Psoas muscle (tissue), 8 donors: ENCODE results near the gene KDM4D. TPM values are rescaled to one million over a fixed set of nuclear protein-coding genes. Genes with fewer than 3 reads are reported as not detected.

Experiments used
- ATAC-seq, 4 donors: fragments of 200-7000 bp; cut with Tn5 transposase; one replicate each; pipeline ENCODE4 v1.9.1; 2020; ENCODE audit warnings: moderate library complexity in 3 of 4, mild to moderate bottlenecking in 2 of 4
- DNase-seq, 2 donors: peaks; one replicate each; pipeline ENCODE4 v3.0.0-alpha.2; 2020
- H3K27ac ChIP-seq: fragments of 200-600 bp; one replicate; pipeline ENCODE4 v1.8.0; 2022
- H3K27me3 ChIP-seq, 3 donors: fragments of 200-600 bp in 1 of 3; one replicate each; pipeline versions ENCODE4 v1.6.1 to v1.8.0; 2013 to 2022; ENCODE audit warnings: low read length in 2 of 3, mild to moderate bottlenecking in 2 of 3, moderate library complexity in 1 of 3; ENCODE audit not compliant: insufficient read depth in 3 of 3
- H3K36me3 ChIP-seq, 2 donors: fragments of 200-600 bp in 1 of 2; one replicate each; pipeline versions ENCODE4 v1.6.1 to v1.8.0; 2013 to 2022; ENCODE audit warnings: low read depth in 1 of 2, mild to moderate bottlenecking in 1 of 2, moderate library complexity in 1 of 2; ENCODE audit not compliant: insufficient read depth in 1 of 2
- H3K4me1 ChIP-seq: fragments of 200-600 bp; one replicate; pipeline ENCODE4 v1.8.0; 2022
- H3K4me3 ChIP-seq: fragments of 200-600 bp; one replicate; pipeline ENCODE4 v1.8.0; 2022; ENCODE audit warnings: mild to moderate bottlenecking
- H3K9me3 ChIP-seq: fragments of 200-600 bp; one replicate; pipeline ENCODE4 v1.8.0; 2022
- CTCF ChIP-seq: fragments of 200-600 bp; IDR thresholded peaks from one replicate; pipeline ENCODE4 v1.8.0; 2022; ENCODE audit warnings: antibody characterized with exemption
- WGBS, 3 donors: extraction: QIAGEN DNeasy Blood & Tissue Kit; methylation state at CpG; one replicate each; pipeline versions ENCODE4 v1.1.6 to v1.1.7; 2013; 5-methylcytosine and 5-hydroxymethylcytosine counted together
- intact Hi-C, 2 donors: fragments of 100-400 bp; cut with DNase I; formaldehyde crosslinking; loops; one replicate each; pipeline versions ENCODE4 v1.11.0 to v1.14.2; 2022
- polyA plus RNA-seq, 3 donors: library from polyadenylated mRNA; stranded (reverse); fragments of 200-250 nt; gene quantifications; one replicate each; pipeline ENCODE4 v1.2.3, GENCODE V29; 2013
- total RNA-seq, 4 donors: library from RNA; stranded (reverse); fragmentation: NEBNext Ultra II Directional in 2 of 4; extraction: Animal tissue kit (Norgen Biotek cat#: 25700) in 2 of 4; gene quantifications; one replicate each; pipeline versions ENCODE4 v1.2.1 to v1.2.4, GENCODE V29; 2021 to 2023
- donor health status: healthy with polysubstance abuse.
- donor health status: DM: no; HTN: no; CAD: no; lungs with moderate emphysema.
- donor health status: Bipolar disorder and iron deficiency.
- donor health status: healthy.
- donor health status: DM: yes; HTN: yes; CAD: no.
- donor health status: DM: no; HTN: no; CAD: no.
- donor health status: DM: no; HTN: no; CAD: no.
- donor health status: DM: yes; HTN: yes; CAD: no.

KDM4D gene
- total and polyA plus RNA-seq, 7 donors, result 0.15 to 0.91 (median 0.60) TPM

- H3K36me3 ChIP-seq, result peaks cover 0 to 16% of the 10 kb centered on the region in 2 donors
- no peak overlapping the region for H3K4me3 ChIP-seq
- peaks cover 13% of the 10 kb centered on the region for H3K4me1 ChIP-seq
- DNase-seq (no peak), ATAC-seq (no peak)
- intact Hi-C loops, result loop anchor here (10.0 kb wide), 3 partner anchors 89 to 231 kb away; partner anchors contain the start of gene SRSF8 (in 1 of the 2)
- TF ChIP-seq CTCF, result no peak
- no peaks in the 10 kb centered on the region for H3K27me3 ChIP-seq
- H3K27ac ChIP-seq, result no peak overlapping the region
- WGBS, 3 donors, result 87 to 97% (median 94%) methylated on average over 1 of the region's 1 CpG
- no peaks in the 10 kb centered on the region for H3K9me3 ChIP-seq
Observed at GRCh38 chr11:94975599-94975998, 2.1 kb downstream of the KDM4D start.

GRCh38 chr11:94987378-94987777 is 13.9 kb downstream of the KDM4D start:
- no peak for DNase-seq
- intact Hi-C loops, result no loop called here
- TF ChIP-seq CTCF, result no peak
- no peaks in the 10 kb centered on the region for H3K9me3 ChIP-seq
- H3K4me3 ChIP-seq, result no peak overlapping the region
- H3K27ac ChIP-seq, result no peak overlapping the region
- no peak for ATAC-seq
- no peaks in the 10 kb centered on the region for H3K27me3 ChIP-seq
- no peaks in the 10 kb centered on the region for H3K36me3 ChIP-seq
- WGBS, 3 donors, result 75 to 79% (median 75%) methylated on average over 4 of the region's 4 CpGs
- no peaks in the 10 kb centered on the region for H3K4me1 ChIP-seq

GRCh38 chr11:94988748-94989147 is 15.2 kb downstream of the KDM4D start:
- ATAC-seq (no peak), DNase-seq (no peak)
- 74 to 100% (median 79%) methylated on average over 1 of the region's 1 CpG for WGBS, 3 donors
- Histone ChIP-seq H3K27ac (no peak overlapping the region), H3K36me3 (no peaks in the 10 kb centered on the region), H3K4me1 (no peaks in the 10 kb centered on the region), H3K4me3 (no peak overlapping the region), H3K9me3 (no peaks in the 10 kb centered on the region), H3K27me3 (no peaks in the 10 kb centered on the region)
- intact Hi-C loops, result no loop called here
- no peak for TF ChIP-seq CTCF

- no peak for TF ChIP-seq CTCF
- Histone ChIP-seq H3K4me3 (no peak overlapping the region), H3K27ac (no peak overlapping the region), H3K9me3 (no peaks in the 10 kb centered on the region), H3K36me3 (no peaks in the 10 kb centered on the region), H3K4me1 (no peaks in the 10 kb centered on the region), H3K27me3 (no peaks in the 10 kb centered on the region)
- DNase-seq (no peak), ATAC-seq (no peak)
- intact Hi-C loops, result no loop called here
- 97 to 99% (median 97%) methylated on average over 2 of the region's 2 CpGs for WGBS, 3 donors
Observed at GRCh38 chr11:94993400-94993943, 20.0 kb downstream of the KDM4D start.

- Histone ChIP-seq H3K4me3 (no peak overlapping the region), H3K36me3 (no peaks in the 10 kb centered on the region), H3K27ac (no peak overlapping the region), H3K27me3 (no peaks in the 10 kb centered on the region), H3K9me3 (no peaks in the 10 kb centered on the region), H3K4me1 (no peaks in the 10 kb centered on the region)
- DNase-seq, result no peak
- no peak for TF ChIP-seq CTCF
- WGBS, 3 donors, result 92 to 93% (median 93%) methylated on average over 6 of the region's 6 CpGs
- no peak for ATAC-seq
- intact Hi-C loops, result no loop called here
Observed at GRCh38 chr11:94997437-94997836, 23.9 kb downstream of the KDM4D start.
